D721Med (cell line): ENCODE measurements around the gene KCTD16.

ENCODE experiments used
- DNase-seq: peaks from one replicate; pipeline ENCODE4 v3.0.0; 2011; ENCODE audit warnings: low spot score; ENCODE audit not compliant: insufficient read length
- FAIRE-seq: peaks from 2 replicates; lab custom pipeline; 2011; peaks lifted over from hg19 to GRCh38; lab: Jason Lieb, UNC
- CTCF ChIP-seq: IDR thresholded peaks from 2 replicates; pipeline ENCODE4 v1.5.1; 2012; ENCODE audit warnings: mild to moderate bottlenecking, control low read depth; ENCODE audit not compliant: insufficient read depth; ENCODE audit errors: missing control alignments

Gene KCTD16

DNA sequence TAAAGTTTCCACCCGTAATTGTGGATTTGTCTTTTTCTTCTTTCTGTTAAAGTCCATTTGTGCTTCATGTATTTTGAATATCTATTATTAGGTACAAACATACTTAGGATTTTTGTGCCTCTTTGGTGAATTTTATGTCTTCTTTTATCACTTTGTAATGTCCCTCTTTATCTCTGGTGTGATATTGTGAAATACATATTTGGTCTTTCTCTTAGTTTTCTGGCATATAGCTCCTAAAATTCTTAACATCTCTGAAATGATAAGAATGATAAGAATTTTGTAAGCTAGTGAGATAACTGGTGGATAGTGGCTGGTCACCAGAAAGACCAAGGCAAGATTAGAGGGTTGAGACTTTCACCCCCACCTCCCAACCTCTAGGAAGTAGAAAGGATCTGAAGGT, 111.1 kb downstream of the KCTD16 start:
- FAIRE-seq (no peak), DNase-seq (no peak)

DNA sequence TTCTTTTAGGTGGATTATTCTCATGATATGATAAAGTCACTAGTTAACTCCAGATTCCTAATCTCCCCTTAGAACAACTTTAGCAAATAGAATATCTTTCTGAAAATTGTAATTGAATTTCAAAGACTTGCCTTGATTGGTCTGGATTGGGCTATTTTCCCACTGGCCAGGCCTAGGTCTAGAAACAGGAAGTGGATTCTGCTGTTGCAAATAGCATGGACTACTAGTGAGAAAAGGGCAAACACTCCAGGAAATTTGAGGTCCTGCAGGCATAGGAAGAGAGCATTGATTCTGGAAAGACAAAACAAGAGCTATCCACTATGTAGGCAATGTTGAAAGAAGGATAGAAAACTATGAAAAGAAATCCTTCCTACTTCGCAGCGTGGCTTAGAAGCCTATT, 113.4 kb downstream of the KCTD16 start:
- no peak for TF ChIP-seq CTCF
- DNase-seq: no peak
- no peak for FAIRE-seq

More for the DNA sequence above, 111.1 kb downstream of the KCTD16 start:
- TF ChIP-seq CTCF: no peak

DNA sequence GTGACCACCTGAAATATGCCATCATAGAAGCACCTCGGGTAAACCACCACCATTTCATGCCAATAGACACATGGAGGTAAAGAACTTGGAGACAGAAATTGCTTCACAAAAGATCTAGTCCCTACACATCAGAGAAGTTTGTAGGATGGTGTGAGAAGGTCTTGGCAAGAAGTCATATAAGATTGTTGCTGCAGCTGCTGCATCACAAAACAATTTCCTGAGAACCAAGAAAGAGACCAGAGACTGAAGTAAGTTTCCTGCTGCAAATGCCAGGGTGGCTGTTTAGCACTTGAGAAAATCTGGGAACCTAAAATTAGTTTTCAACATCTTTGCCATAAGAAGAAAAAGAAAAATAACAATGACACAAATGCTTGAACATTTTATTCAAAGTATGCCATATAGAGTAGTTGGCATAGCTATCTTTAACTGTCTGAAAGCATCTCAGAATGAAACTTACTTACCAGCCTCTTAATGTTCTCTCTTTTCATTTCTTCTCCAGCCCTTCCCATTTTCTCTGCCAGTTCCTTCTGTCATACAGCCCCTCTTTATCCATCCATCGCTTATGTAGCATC, 114.3 kb downstream of the KCTD16 start:
- TF ChIP-seq CTCF: no peak
- FAIRE-seq (no peak), DNase-seq (no peak)

- no peak for FAIRE-seq
- no peak for DNase-seq
- TF ChIP-seq CTCF: no peak
These were observed 118.6 kb downstream of the KCTD16 start for GRCh38 chr5:144289277-144289676.

- no peak for TF ChIP-seq CTCF
- FAIRE-seq: no peak
- no peak for DNase-seq
These were observed 121.4 kb downstream of the KCTD16 start for GRCh38 chr5:144292029-144292428.

GRCh38 chr5:144295284-144295683, 124.6 kb downstream of the KCTD16 start:
- FAIRE-seq: no peak
- DNase-seq: no peak
- no peak for TF ChIP-seq CTCF

DNA sequence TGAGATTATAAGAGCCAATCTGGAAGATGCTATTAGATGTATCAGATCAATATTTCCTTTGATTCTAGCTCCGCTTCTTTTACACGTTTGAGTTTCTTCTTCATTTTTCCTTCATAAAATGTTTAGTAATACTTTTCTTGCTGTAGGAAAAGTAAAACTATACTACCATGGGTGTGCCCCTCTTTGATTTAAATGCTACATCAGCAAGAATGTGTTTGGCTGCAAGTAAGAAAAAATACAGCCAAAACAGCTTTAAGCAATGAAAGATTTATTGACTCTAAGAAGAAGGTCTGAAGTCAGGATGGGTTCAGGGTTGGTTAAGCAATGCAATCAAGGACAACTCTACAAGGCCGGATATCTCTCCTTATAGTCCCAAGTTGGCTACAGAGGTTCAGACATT, 126.4 kb downstream of the KCTD16 start:
- TF ChIP-seq CTCF: no peak
- DNase-seq (no peak), FAIRE-seq (no peak)
